ENCODE results near the gene BAG5.

Gene BAG5

DNA sequence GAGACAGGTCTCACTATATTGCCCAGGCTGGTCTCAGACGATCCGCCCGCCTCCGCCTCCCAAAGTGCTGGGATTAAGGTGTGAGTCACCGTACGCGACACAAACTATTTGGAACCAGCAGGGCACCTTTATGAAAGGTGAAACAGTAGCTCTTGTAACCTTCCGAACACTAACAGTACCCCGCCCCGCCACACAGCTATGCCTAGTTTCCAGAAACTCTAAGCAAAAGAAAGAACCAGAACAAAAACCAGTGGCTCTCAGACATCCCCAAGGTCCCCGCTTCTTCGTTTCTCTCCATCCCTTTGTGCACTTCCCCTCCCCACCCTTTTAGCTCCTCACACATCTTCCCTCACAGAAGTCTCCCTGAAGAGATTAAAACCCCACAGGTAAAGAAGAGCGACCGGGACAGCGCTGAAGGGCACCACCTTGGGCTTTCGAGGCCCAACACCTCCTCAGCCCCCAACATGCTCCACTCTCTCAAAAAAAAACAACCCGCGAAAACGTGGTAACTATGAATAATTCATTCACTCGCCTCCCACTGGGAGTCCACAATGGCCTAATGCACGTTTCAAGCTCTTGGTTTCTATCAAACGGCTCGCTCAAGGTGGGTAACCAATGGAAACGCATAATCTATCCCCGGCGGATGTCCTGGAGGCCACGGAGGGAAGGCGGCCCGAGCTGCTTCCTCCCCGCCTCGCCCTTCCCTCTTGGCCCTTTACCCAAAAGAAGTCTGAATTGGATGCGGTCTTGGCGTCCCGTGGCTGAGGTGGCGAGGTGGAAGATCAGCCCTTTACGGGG is 877 bp downstream of the BAG5 start:
- peak overlapping the region; percentile 90 for H3K27ac ChIP-seq
- TF ChIP-seq, protein P1, sequence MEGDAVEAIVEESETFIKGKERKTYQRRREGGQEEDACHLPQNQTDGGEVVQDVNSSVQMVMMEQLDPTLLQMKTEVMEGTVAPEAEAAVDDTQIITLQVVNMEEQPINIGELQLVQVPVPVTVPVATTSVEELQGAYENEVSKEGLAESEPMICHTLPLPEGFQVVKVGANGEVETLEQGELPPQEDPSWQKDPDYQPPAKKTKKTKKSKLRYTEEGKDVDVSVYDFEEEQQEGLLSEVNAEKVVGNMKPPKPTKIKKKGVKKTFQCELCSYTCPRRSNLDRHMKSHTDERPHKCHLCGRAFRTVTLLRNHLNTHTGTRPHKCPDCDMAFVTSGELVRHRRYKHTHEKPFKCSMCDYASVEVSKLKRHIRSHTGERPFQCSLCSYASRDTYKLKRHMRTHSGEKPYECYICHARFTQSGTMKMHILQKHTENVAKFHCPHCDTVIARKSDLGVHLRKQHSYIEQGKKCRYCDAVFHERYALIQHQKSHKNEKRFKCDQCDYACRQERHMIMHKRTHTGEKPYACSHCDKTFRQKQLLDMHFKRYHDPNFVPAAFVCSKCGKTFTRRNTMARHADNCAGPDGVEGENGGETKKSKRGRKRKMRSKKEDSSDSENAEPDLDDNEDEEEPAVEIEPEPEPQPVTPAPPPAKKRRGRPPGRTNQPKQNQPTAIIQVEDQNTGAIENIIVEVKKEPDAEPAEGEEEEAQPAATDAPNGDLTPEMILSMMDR (IDR thresholded peaks at IDR 0.05; ENCODE audit: low read depth, low read length) = no peak
- peaks cover 40% of the 10 kb centered on the region for H3K36me3 ChIP-seq
- H3K9me3 ChIP-seq (ENCODE audit: severe bottlenecking) = no peaks in the 10 kb centered on the region
- no peaks in the 10 kb centered on the region for H3K27me3 ChIP-seq (ENCODE audit: insufficient read depth, low read depth, severe bottlenecking)
- H3K4me3 ChIP-seq (ENCODE audit: low read depth, low read length) = peak overlapping the region; percentile 73
- DNase-seq = no peak

DNA sequence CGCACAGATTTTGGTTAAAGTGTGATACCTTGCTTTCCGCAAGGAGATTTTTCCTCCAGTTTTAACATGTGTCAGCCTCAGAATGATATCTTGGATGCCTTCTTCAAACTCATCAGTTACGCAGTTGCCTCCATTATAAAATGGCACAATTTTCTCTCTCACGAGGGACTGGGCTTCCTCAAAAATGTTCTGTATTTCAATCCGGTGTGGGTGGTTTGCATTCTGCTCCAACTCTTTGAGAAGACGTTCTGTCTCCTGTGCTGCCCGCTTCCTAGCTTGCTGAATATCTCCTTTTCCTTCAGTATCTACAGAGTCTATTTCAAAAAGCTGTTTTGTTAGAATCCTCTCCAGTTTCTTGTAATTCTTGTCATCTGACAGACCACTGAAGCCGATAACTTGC is 1.8 kb downstream of the BAG5 start:
- Histone ChIP-seq H3K4me3 (ENCODE audit: low read depth, low read length) (no peak overlapping the region), H3K27ac (peak overlapping the region; percentile 90; the same call in 1 of the 2 replicates), H3K27me3 (ENCODE audit: insufficient read depth, low read depth, severe bottlenecking) (no peaks in the 10 kb centered on the region), H3K9me3 (ENCODE audit: severe bottlenecking) (no peaks in the 10 kb centered on the region), H3K36me3 (peaks cover 35% of the 10 kb centered on the region)
- TF ChIP-seq, protein P1 (IDR thresholded peaks at IDR 0.05; ENCODE audit: low read depth, low read length) = no peak
- DNase-seq = no peak

DNA sequence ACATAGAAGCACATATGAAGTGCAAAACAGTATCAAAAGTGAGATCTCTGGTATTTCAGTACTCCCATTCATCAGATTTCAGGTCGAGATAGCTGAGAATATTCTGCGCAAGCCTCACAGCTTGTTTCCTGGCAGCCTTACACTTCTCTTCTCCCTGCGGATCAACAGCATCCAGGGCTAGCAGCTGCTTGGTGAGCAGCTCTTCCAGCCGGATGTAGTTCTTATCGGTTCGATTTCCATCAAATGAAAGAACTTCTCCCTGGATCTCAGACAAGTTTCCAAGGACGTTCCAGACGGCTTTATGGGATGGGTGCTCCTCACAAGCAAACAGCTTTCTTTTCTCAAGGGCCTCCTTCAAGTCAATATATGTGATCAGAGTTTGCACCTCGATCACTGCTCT is 2.7 kb downstream of the BAG5 start:
- TF ChIP-seq, protein P1 (IDR thresholded peaks at IDR 0.05; ENCODE audit: low read depth, low read length) = no peak
- Histone ChIP-seq H3K27ac (no peak overlapping the region), H3K4me3 (ENCODE audit: low read depth, low read length) (no peak overlapping the region), H3K9me3 (ENCODE audit: severe bottlenecking) (no peaks in the 10 kb centered on the region), H3K36me3 (peaks cover 38% of the 10 kb centered on the region), H3K27me3 (ENCODE audit: insufficient read depth, low read depth, severe bottlenecking) (no peaks in the 10 kb centered on the region)
- DNase-seq = no peak

DNA sequence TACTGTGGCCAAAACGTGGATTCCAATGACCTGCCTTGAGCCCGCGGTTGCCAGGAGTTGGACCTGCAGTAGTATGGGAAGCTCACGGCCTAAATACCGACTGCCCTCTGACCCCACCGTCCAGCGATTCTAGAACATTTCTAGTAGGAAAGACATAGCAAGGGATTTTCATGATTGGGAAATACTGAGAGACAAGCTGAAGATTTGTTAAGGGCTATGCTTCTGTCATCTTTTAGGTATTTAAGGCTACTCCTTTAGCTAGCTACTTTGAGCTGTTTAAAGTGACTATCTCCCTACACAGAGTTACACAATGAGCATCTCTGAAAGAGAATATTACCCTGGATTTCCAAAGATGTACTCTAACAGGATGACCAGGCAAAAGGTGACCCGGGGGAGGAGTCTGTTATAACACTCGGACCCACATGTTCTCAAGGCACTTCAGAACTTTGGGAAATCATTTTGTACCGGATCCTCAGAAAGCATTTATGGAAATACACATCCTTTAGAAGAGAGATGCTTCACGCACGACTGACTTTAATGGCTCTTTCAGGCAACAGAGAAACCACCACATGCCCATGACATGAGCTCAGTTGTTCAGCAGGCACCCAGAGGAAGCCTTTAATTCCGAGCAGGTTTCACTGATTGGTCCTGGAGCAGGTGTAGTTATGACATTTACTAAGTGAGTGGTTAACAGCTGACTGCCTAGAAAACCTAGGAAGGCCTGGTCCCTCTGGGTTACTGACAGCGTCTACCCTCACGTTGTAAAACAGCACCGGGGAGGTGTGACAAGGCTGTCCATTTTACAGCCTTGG is 4.2 kb downstream of the BAG5 start:
- DNase-seq = no peak

DNA sequence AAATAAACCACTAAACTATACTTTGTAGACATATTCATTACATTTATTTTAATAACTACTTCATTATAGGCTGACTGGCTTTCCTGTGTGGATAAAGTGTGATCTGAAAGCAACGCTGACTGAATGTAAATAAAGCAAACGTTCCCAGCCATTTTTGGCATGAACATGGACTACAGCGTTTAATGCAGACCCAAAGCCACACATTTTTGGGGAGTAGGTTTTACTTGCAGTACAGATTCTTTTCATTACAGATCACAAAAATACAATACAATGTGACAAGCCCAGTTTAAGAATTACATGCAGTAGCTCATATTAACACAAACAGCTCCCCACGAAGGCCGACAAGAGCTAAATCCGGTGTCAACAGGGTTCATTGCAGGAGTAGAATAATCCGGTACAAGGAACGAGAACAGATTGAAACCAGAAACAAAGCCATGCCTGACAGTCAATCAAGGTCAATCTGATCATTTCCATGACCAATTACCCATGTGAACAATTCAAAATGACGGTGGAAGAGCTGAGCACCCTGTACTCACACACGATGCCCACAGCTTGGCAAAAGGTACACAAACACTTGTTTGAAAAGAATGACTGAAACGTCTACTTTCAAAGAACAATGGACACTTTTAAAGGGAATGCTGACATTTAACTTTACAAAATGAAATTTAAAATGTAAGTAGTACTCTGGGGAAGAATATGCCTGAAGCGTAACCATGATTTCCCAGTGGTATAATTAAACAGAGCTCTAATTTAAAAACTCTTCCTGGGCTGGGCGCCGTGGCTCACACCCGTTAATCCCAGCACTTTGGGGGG is 5.3 kb downstream of the BAG5 start:
- peak overlapping the region; percentile 83 for H3K27ac ChIP-seq
- TF ChIP-seq, protein P1 (IDR thresholded peaks at IDR 0.05; ENCODE audit: low read depth, low read length) = no peak
- no peaks in the 10 kb centered on the region for H3K27me3 ChIP-seq (ENCODE audit: insufficient read depth, low read depth, severe bottlenecking)
- peaks cover 39% of the 10 kb centered on the region for H3K36me3 ChIP-seq
- peak; percentile 57 for DNase-seq
- H3K9me3 ChIP-seq (ENCODE audit: severe bottlenecking) = no peaks in the 10 kb centered on the region
- peak overlapping the region; percentile 28 for H3K4me3 ChIP-seq (ENCODE audit: low read depth, low read length)

More for the DNA sequence above, 4.2 kb downstream of the BAG5 start:
- TF ChIP-seq, protein P1 (IDR thresholded peaks at IDR 0.05; ENCODE audit: low read depth, low read length) = no peak
- H3K4me3 ChIP-seq (ENCODE audit: low read depth, low read length) = no peak overlapping the region
- H3K27ac ChIP-seq = peak overlapping the region; percentile 83
- H3K27me3 ChIP-seq (ENCODE audit: insufficient read depth, low read depth, severe bottlenecking) = no peaks in the 10 kb centered on the region
- H3K9me3 ChIP-seq (ENCODE audit: severe bottlenecking) = no peaks in the 10 kb centered on the region
- H3K36me3 ChIP-seq = peaks cover 39% of the 10 kb centered on the region

All from WERI-Rb-1 (cell line).